K562 (cell line): ENCODE data around the gene IPPK. TPM values are rescaled to one million over a fixed set of nuclear protein-coding genes. Genes with fewer than 3 reads are reported as not detected.

Source experiments
- ATF1 ChIP-seq, 2 experiments: fragments of 450-650 bp in 1 of 2; IDR thresholded peaks; 2 replicates each; pipeline ENCODE4 v1.6.1; 2016; ENCODE audit warnings: missing compliant biosample characterization in 1 of 2, missing genetic modification characterization in 1 of 2
- CREBBP ChIP-seq: IDR thresholded peaks from one replicate; pipeline ENCODE4 v1.6.1; 2012; ENCODE audit warnings: low read depth, mild to moderate bottlenecking, control low read depth, inconsistent platforms, low read length
- DEAF1 ChIP-seq: fragments of 450-650 bp; formaldehyde crosslinking; IDR thresholded peaks from 2 replicates; pipeline ENCODE4 v1.4.0; 2020; ENCODE audit warnings: mild to moderate bottlenecking, moderate library complexity
- DPF2 ChIP-seq: fragments of 450-650 bp; IDR thresholded peaks from 2 replicates; pipeline ENCODE4 v1.6.1; 2016
- EP300 ChIP-seq: IDR thresholded peaks from 2 replicates; pipeline ENCODE4 v1.6.1; 2012; ENCODE audit warnings: low read length, improper control_type of control experiment
- FOSL1 ChIP-seq: fragments of 200-800 bp; sonication (Bioruptor generic); conservative IDR thresholded peaks from 2 replicates; pipeline ENCODE4 v1.6.1; 2016; ENCODE audit warnings: missing genetic modification characterization, missing compliant biosample characterization
- GTF2E2 ChIP-seq: fragments of 200-800 bp; sonication (Bioruptor generic); IDR thresholded peaks from 2 replicates; pipeline ENCODE4 v1.6.1; 2016; ENCODE audit warnings: missing genetic modification characterization, missing compliant biosample characterization
- MTF1 ChIP-seq: fragments of 250-450 bp; sonication (Bioruptor Pico); IDR thresholded peaks from 2 replicates; pipeline ENCODE4 v1.9.0; 2021; ENCODE audit warnings: moderate library complexity, mild to moderate bottlenecking, inconsistent platforms, borderline replicate concordance
- NCOR1 ChIP-seq: fragments of 450-650 bp; IDR thresholded peaks from 2 replicates; pipeline ENCODE4 v1.6.1; 2016; ENCODE audit warnings: mild to moderate bottlenecking, moderate library complexity
- NFYB ChIP-seq: IDR thresholded peaks from 2 replicates; pipeline ENCODE4 v1.6.1; 2011; ENCODE audit warnings: mild to moderate bottlenecking, moderate library complexity; ENCODE audit not compliant: insufficient read length; ENCODE audit errors: extremely low read depth
- NR1H2 ChIP-seq: sonication (generic); formaldehyde crosslinking; IDR thresholded peaks from 2 replicates; pipeline ENCODE4 v1.4.0; 2020; ENCODE audit warnings: mild to moderate bottlenecking, missing genetic modification reagents
- PML ChIP-seq: IDR thresholded peaks from 2 replicates; pipeline ENCODE4 v1.6.1; 2012; ENCODE audit warnings: low read length, inconsistent platforms
- REST ChIP-seq, 2 experiments: fragments of 450-650 bp; formaldehyde crosslinking in 1 of 2; IDR thresholded peaks; 2 replicates each; pipeline versions ENCODE4 v1.4.0 to v1.6.1; 2014 to 2020; ENCODE audit warnings: mild to moderate bottlenecking in 2 of 2, borderline replicate concordance in 1 of 2, low read depth in 1 of 2
- SPI1 ChIP-seq: IDR thresholded peaks from 2 replicates; pipeline ENCODE4 v1.6.1; 2011; ENCODE audit warnings: low read depth, low read length, control low read depth, borderline replicate concordance
- TEAD1 ChIP-seq, 2 experiments: fragments of 450-650 bp in 1 of 2; sonication (generic) in 1 of 2; formaldehyde crosslinking; IDR thresholded peaks; 2 replicates each; pipeline versions ENCODE4 v1.4.0 to v1.8.0; 2020 to 2022; ENCODE audit warnings: mild to moderate bottlenecking in 2 of 2, missing genetic modification reagents in 1 of 2
- WHSC1 ChIP-seq: IDR thresholded peaks from one replicate; pipeline ENCODE4 v1.6.1; 2012; ENCODE audit warnings: low read length, control low read depth, inconsistent platforms
- ZNF217 ChIP-seq: sonication (generic); formaldehyde crosslinking; IDR thresholded peaks from 2 replicates; pipeline ENCODE4 v1.8.0; 2022; ENCODE audit warnings: mild to moderate bottlenecking, missing genetic modification reagents
- ZNF224 ChIP-seq: sonication (generic); formaldehyde crosslinking; IDR thresholded peaks from 2 replicates; pipeline ENCODE4 v1.8.0; 2022; ENCODE audit warnings: mild to moderate bottlenecking, missing genetic modification reagents
- ZNF79 ChIP-seq: fragments of 250-450 bp; sonication (Bioruptor Pico); IDR thresholded peaks from 2 replicates; pipeline ENCODE4 v1.4.0; 2020; ENCODE audit warnings: low read depth, mild to moderate bottlenecking, moderate library complexity
- polyA plus RNA-seq, 8 experiments: library from polyadenylated mRNA; depleted of rRNA in 4 of 8; stranded (reverse) in 5 of 8; unstranded in 3 of 8; fragments of >200 nt; fragmentation: Nextera tagmentation in 2 of 8; fragmentation: Illumina TruSeq in 1 of 8; extraction: Ambion mirVana in 2 of 8; extraction: Trizol in 1 of 8; gene quantifications; 2 replicates each; pipeline versions ENCODE4 v1.2.1 to v1.2.3, GENCODE V29; 2011 to 2014; ENCODE audit warnings: inconsistent platforms in 1 of 8, missing spikeins in 1 of 8
- total RNA-seq, 7 experiments: library from RNA; depleted of rRNA in 6 of 7; stranded (reverse); fragments of >200 nt in 6 of 7; fragmentation: Illumina TruSeq in 2 of 7; extraction: Trizol in 2 of 7; gene quantifications; 2 replicates each; pipeline versions ENCODE4 v1.2.1 to v1.2.3, GENCODE V29; 2011 to 2021; ENCODE audit warnings: low replicate concordance in 1 of 7

Gene IPPK
- total and polyA plus RNA-seq, 9 of the 15 experiments (the other 6 are each of a cell fraction or from before 2014, with no cell fraction given), result 3.1 to 22.2 (median 11.2) TPM

- TF ChIP-seq REST (IDR thresholded peaks at IDR 0.05; ENCODE audit: borderline replicate concordance), result no peak
- no peak for TF ChIP-seq REST (CRISPR knock-in tag; IDR thresholded peaks at IDR 0.05; ENCODE audit: low read depth)
- TF ChIP-seq ZNF79 (CRISPR knock-in tag), result no peak
- TF ChIP-seq WHSC1, result no peak
- TF ChIP-seq TEAD1 (CRISPR knock-in tag; IDR thresholded peaks at IDR 0.05), result peak; percentile 46 to 63; a peak in 2 of 4 replicates
- no peak for TF ChIP-seq ZNF224 (CRISPR knock-in tag)
- no peak for TF ChIP-seq ZNF217 (CRISPR knock-in tag)
- no peak for TF ChIP-seq MTF1 (CRISPR knock-in tag)
- no peak for TF ChIP-seq NR1H2
- TF ChIP-seq FOSL1 (tag), result no peak
- no peak for TF ChIP-seq CREBBP
- TF ChIP-seq PML, result no peak
- no peak for TF ChIP-seq NFYB
- TF ChIP-seq EP300, result no peak
- 0 out of 2 replicates have a peak, but pooled peaks have one; percentile 17 for TF ChIP-seq NCOR1
- TF ChIP-seq ATF1 (CRISPR knock-in tag; IDR thresholded peaks at IDR 0.05), result no peak
- TF ChIP-seq ATF1 (tag; IDR thresholded peaks at IDR 0.05), result peak; percentile 31; the same call in 1 of the 2 replicates
- no peak for TF ChIP-seq DEAF1 (CRISPR knock-in tag)
- TF ChIP-seq GTF2E2 (tag), result no peak
- TF ChIP-seq DPF2, result peak; percentile 27; the same call in 1 of the 2 replicates
- TF ChIP-seq SPI1, result no peak
Observed at GRCh38 chr9:92668746-92669526, 995 bp downstream of the IPPK start (continued).
